Esophagus muscularis mucosa (tissue), 4 donors: ENCODE measurements around the gene PROCA1. TPM values are rescaled to one million over a fixed set of nuclear protein-coding genes. Genes with fewer than 3 reads are reported as not detected.

Experiments used
- DNase-seq: peaks from one replicate; pipeline ENCODE4 v3.0.0-alpha.2; 2017; ENCODE audit errors: extremely low spot score
- H3K27ac ChIP-seq, 4 donors: fragments of 200-600 bp; sonication (generic); replicated peaks in 1 of 4; 1 replicate in 3 of 4; 2 replicates in 1 of 4; pipeline ENCODE4 v1.5.1; 2016 to 2019; ENCODE audit warnings: mild to moderate bottlenecking in 1 of 4
- H3K27me3 ChIP-seq, 4 donors: fragments of 200-600 bp; sonication (generic); one replicate each; pipeline versions ENCODE4 v1.5.1 to v1.6.0; 2016 to 2019
- H3K36me3 ChIP-seq, 4 donors: fragments of 200-600 bp; sonication (generic); one replicate each; pipeline ENCODE4 v1.5.1; 2016 to 2019
- H3K4me1 ChIP-seq, 4 donors: fragments of 200-600 bp; sonication (generic); one replicate each; pipeline ENCODE4 v1.5.1; 2016 to 2019
- H3K4me3 ChIP-seq, 4 donors: fragments of 200-600 bp; sonication (generic); 1 replicate in 2 of 4; 2 replicates in 2 of 4; pipeline ENCODE4 v1.5.1; 2016 to 2019; ENCODE audit warnings: mild to moderate bottlenecking in 4 of 4, moderate library complexity in 1 of 4
- H3K9me3 ChIP-seq, 4 donors: fragments of 200-600 bp; sonication (generic); 1 replicate in 3 of 4; 2 replicates in 1 of 4; pipeline ENCODE4 v1.5.1; 2016 to 2019
- CTCF ChIP-seq, 3 experiments: fragments of 200-600 bp in 2 of 3; fragments of 450-650 bp in 1 of 3; sonication (generic) in 2 of 3; IDR thresholded peaks; one replicate each; pipeline ENCODE4 v1.5.1; 2017 to 2019; ENCODE audit warnings: antibody characterized with exemption in 3 of 3, mild to moderate bottlenecking in 2 of 3, moderate library complexity in 1 of 3
- EP300 ChIP-seq: sonication (generic); formaldehyde crosslinking; IDR thresholded peaks from one replicate; pipeline ENCODE4 v1.6.1; 2017; ENCODE audit warnings: antibody characterized with exemption
- POLR2A ChIP-seq: fragments of 450-650 bp; IDR thresholded peaks from one replicate; pipeline ENCODE4 v1.6.1; 2017; ENCODE audit warnings: antibody characterized with exemption, moderate library complexity, mild to moderate bottlenecking, low read depth
- POLR2AphosphoS5 ChIP-seq, 2 donors: sonication (generic); formaldehyde crosslinking; IDR thresholded peaks; one replicate each; pipeline ENCODE4 v1.6.1; 2017; ENCODE audit warnings: antibody characterized with exemption in 2 of 2
- WGBS: methylation state at CpG from one replicate; pipeline ENCODE4 v1.1.5; 2018; 5-methylcytosine and 5-hydroxymethylcytosine counted together
- intact Hi-C: fragments of 100-400 bp; cut with DNase I; formaldehyde crosslinking; loops from one replicate; pipeline ENCODE4 v1.15.1; 2023
- total RNA-seq, 4 donors: library from RNA; depleted of rRNA; stranded (reverse); fragments of >200 nt; gene quantifications; one replicate each; pipeline versions ENCODE4 v1.1.0 to v1.2.1, GENCODE V29; 2016

PROCA1 gene
- total RNA-seq, 4 donors from 2014 or later: 0.50 to 2.1 (median 0.85) TPM

- Histone ChIP-seq H3K4me1 (no peaks in the 10 kb centered on the region), H3K36me3 (peaks cover 98 to 100% (median 99%) of the 10 kb centered on the region in 4 donors), H3K9me3 (no peaks in the 10 kb centered on the region), H3K27me3 (no peaks in the 10 kb centered on the region), H3K4me3 (no peak overlapping the region), H3K27ac (no peak overlapping the region)
- intact Hi-C loops: no loop called here
- TF ChIP-seq POLR2AphosphoS5 (IDR thresholded peaks at IDR 0.05): no peak
- no peak for TF ChIP-seq CTCF (IDR thresholded peaks at IDR 0.05)
- TF ChIP-seq POLR2A: no peak
- TF ChIP-seq EP300: no peak
- WGBS: no CpG with 5 or more reads among the region's 1 CpG
- DNase-seq: no peak
These were observed 17.8 kb downstream of the PROCA1 start for GRCh38 chr17:28693869-28694268.

GRCh38 chr17:28689011-28689410 lies 22.7 kb downstream of the PROCA1 start:
- no peak for TF ChIP-seq EP300
- no peak for TF ChIP-seq POLR2A
- no peak for TF ChIP-seq POLR2AphosphoS5 (IDR thresholded peaks at IDR 0.05)
- TF ChIP-seq CTCF (IDR thresholded peaks at IDR 0.05): no peak
- H3K9me3 ChIP-seq: no peaks in the 10 kb centered on the region
- no peak overlapping the region for H3K27ac ChIP-seq
- peaks cover 98 to 100% (median 99%) of the 10 kb centered on the region in 4 donors for H3K36me3 ChIP-seq
- no peak for DNase-seq
- H3K4me3 ChIP-seq: no peak overlapping the region
- H3K4me1 ChIP-seq: no peaks in the 10 kb centered on the region
- 100% methylated on average over 3 of the region's 3 CpGs for WGBS
- no peaks in the 10 kb centered on the region for H3K27me3 ChIP-seq
- intact Hi-C loops: no loop called here

- no peak overlapping the region for H3K4me3 ChIP-seq
- no peaks in the 10 kb centered on the region for H3K27me3 ChIP-seq
- DNase-seq: no peak
- peaks cover 98 to 100% (median 99%) of the 10 kb centered on the region in 4 donors for H3K36me3 ChIP-seq
- 100% methylated on average over 4 of the region's 4 CpGs for WGBS
- intact Hi-C loops: no loop called here
- no peak for TF ChIP-seq POLR2AphosphoS5 (IDR thresholded peaks at IDR 0.05)
- no peak overlapping the region for H3K27ac ChIP-seq
- H3K4me1 ChIP-seq: no peaks in the 10 kb centered on the region
- H3K9me3 ChIP-seq: no peaks in the 10 kb centered on the region
These were observed 23.2 kb downstream of the PROCA1 start for GRCh38 chr17:28688481-28688880.

GRCh38 chr17:28686296-28686695 lies 25.4 kb downstream of the PROCA1 start:
- intact Hi-C loops: no loop called here
- Histone ChIP-seq H3K27ac (no peak overlapping the region), H3K4me3 (no peak overlapping the region), H3K36me3 (peaks cover 100% of the 10 kb centered on the region in 4 donors), H3K27me3 (no peaks in the 10 kb centered on the region), H3K4me1 (no peaks in the 10 kb centered on the region), H3K9me3 (no peaks in the 10 kb centered on the region)
- TF ChIP-seq POLR2A: no peak
- no peak for TF ChIP-seq CTCF (IDR thresholded peaks at IDR 0.05)
- no peak for TF ChIP-seq EP300
- no peak for TF ChIP-seq POLR2AphosphoS5 (IDR thresholded peaks at IDR 0.05)
- 79% methylated on average over 4 of the region's 4 CpGs for WGBS
- no peak for DNase-seq

- peaks cover 100% of the 10 kb centered on the region in 4 donors for H3K36me3 ChIP-seq
- H3K27ac ChIP-seq: no peak overlapping the region
These were observed 26.3 kb downstream of the PROCA1 start for GRCh38 chr17:28685366-28685765.

More at GRCh38 chr17:28685366-28685765, 26.3 kb downstream of the PROCA1 start:
- intact Hi-C loops: no loop called here
- no peak for DNase-seq
- Histone ChIP-seq H3K27me3 (no peaks in the 10 kb centered on the region), H3K4me1 (no peaks in the 10 kb centered on the region), H3K4me3 (no peak overlapping the region), H3K9me3 (no peaks in the 10 kb centered on the region)
- WGBS: 94% methylated on average over 5 of the region's 5 CpGs
- TF ChIP-seq CTCF (IDR thresholded peaks at IDR 0.05): no peak
- TF ChIP-seq EP300: no peak
- no peak for TF ChIP-seq POLR2A
- TF ChIP-seq POLR2AphosphoS5 (IDR thresholded peaks at IDR 0.05): no peak
